ENCODE measurements around the gene RPLP2. TPM values are rescaled to one million over a fixed set of nuclear protein-coding genes. Genes with fewer than 3 reads are reported as not detected.

RPLP2 gene
- total and polyA plus RNA-seq, 2 of the 4 experiments (the other 2 are of a cell fraction), result 59.9 to 1,897 TPM

DNA sequence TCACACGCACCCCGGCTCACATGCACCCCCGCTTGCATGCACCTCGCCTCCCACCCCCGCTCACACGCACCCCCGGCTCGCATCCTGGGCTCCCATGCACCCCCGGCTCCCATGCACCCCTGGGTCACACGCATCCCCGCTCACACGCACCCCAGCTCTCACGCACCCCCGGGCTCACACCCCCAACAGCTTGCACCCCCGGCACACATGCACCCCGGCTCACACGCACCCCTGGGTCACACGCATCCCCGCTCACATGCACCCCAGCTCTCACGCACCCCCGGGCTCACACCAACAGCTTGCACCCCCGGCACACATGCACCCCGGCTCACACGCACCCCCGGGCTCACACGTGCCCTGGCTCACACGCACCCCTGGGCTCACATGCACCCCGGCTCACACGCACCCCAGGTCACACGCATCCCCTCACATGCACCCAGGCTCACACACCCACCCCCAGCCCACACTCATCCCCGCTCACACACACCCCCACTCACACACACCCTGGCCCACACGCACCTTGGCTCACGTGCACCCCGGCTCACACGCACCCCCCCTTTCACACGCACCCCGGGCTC is 49.1 kb downstream of the RPLP2 start:
- no peak overlapping the region for H3K4ac ChIP-seq (ENCODE audit: low read depth, low read length)
- no TSS peak for BruUV-seq (replicated peaks)
- H4K5ac ChIP-seq (ENCODE audit: low read depth, low read length), result no peak overlapping the region
- no peak overlapping the region for H2AK9ac ChIP-seq (replicated peaks; ENCODE audit: low read depth, low read length, poor library complexity)
- in situ Hi-C loops (cut with MboI; ENCODE audit: low sequenced_read_pairs) (no loop called here), dilution Hi-C loops (cut with HindIII; ENCODE audit: low sequenced_read_pairs, unreplicated experiment) (no loop called here), intact Hi-C loops (cut with micrococcal nuclease) (no loop called here)
- no peak overlapping the region for H4K8ac ChIP-seq (ENCODE audit: low read depth in 2 of 2, low read length in 2 of 2)
- WGBS, 2 experiments (ENCODE audit: extremely low coverage in 2 of 2, insufficient read length in 1 of 2), result 93% methylated on average over 14 of the region's 37 CpGs; no CpG with 5 or more reads in 1 of the 2 experiments
- H3K56ac ChIP-seq (ENCODE audit: extremely low read depth, insufficient read depth, low read length), result no peak overlapping the region
- H4K20me1 ChIP-seq (ENCODE audit: insufficient read depth, low read length), result peaks cover 75% of the 10 kb centered on the region
- no peak overlapping the region for H3K4me3 ChIP-seq (ENCODE audit: insufficient read depth, low read depth, low read length)
- H4K91ac ChIP-seq (ENCODE audit: insufficient read depth, low read depth, low read length), result no peak overlapping the region
- no peak overlapping the region for H3K23ac ChIP-seq (ENCODE audit: low read depth, low read length)
- peaks cover 3% of the 10 kb centered on the region; the same call in 1 of the 2 replicates for H3K9me1 ChIP-seq (ENCODE audit: insufficient read depth, low read length)
- no peak overlapping the region for H2BK15ac ChIP-seq (ENCODE audit: low read depth, low read length)
- peaks cover 24 to 84% of the 10 kb centered on the region in 2 experiments for H3K79me1 ChIP-seq (ENCODE audit: low read depth in 1 of 2, low read length in 2 of 2)
- H3K4me1 ChIP-seq (ENCODE audit: control insufficient read depth, insufficient read depth, low read length), result peaks cover 12% of the 10 kb centered on the region
- H2BK120ac ChIP-seq (ENCODE audit: low read depth, low read length), result no peak overlapping the region
- H3K4me2 ChIP-seq (ENCODE audit: low read depth, low read length), result no peak overlapping the region; the same call in 1 of the 2 replicates
- no peak for DNase-seq
- no peak overlapping the region for H3K27ac ChIP-seq (ENCODE audit: insufficient read depth, low read length)
- no peaks in the 10 kb centered on the region for H3K27me3 ChIP-seq (ENCODE audit: control insufficient read depth, insufficient read depth, low read length)
- no peak overlapping the region for H2BK5ac ChIP-seq (ENCODE audit: low read depth, low read length, poor library complexity, severe bottlenecking)
- no peak for ATAC-seq (ENCODE audit: low read depth)
- peaks cover 29% of the 10 kb centered on the region for H3K36me3 ChIP-seq (ENCODE audit: control insufficient read depth, insufficient read depth, low read length)
- no peak overlapping the region for H3K14ac ChIP-seq (replicated peaks; ENCODE audit: low read depth, low read length)
- no peak overlapping the region for H2AK5ac ChIP-seq (ENCODE audit: low read depth, low read length)
- CTCF ChIA-PET, result no interaction called here
- no peak overlapping the region for H2BK20ac ChIP-seq (ENCODE audit: low read depth, low read length)
- H3K9me3 ChIP-seq (ENCODE audit: control insufficient read depth, insufficient read depth, low read length), result no peaks in the 10 kb centered on the region
- no peak overlapping the region for H2AFZ ChIP-seq (replicated peaks; ENCODE audit: low read length, poor library complexity)
- no peak overlapping the region for H3K18ac ChIP-seq (ENCODE audit: low read depth, low read length)
- POLR2A ChIA-PET (ENCODE audit: unreplicated experiment), result no interaction called here
- TF ChIP-seq SMC3 (IDR thresholded peaks at IDR 0.05; ENCODE audit: low read depth, low read length) (no peak), CHD1 (IDR thresholded peaks at IDR 0.05; ENCODE audit: low read depth, low read length) (no peak), RFX5 (IDR thresholded peaks at IDR 0.05; ENCODE audit: low read depth, low read length) (no peak)
- no peak overlapping the region for H3K9ac ChIP-seq (ENCODE audit: low read depth, low read length)
